ENCODE results near the gene TM9SF2.

The TM9SF2 gene

GRCh38 chr13:99506634-99507033, 5.4 kb downstream of the TM9SF2 start:
- no peak for DNase-seq (ENCODE audit: low read depth, low spot score)
- TF ChIP-seq, protein P1, sequence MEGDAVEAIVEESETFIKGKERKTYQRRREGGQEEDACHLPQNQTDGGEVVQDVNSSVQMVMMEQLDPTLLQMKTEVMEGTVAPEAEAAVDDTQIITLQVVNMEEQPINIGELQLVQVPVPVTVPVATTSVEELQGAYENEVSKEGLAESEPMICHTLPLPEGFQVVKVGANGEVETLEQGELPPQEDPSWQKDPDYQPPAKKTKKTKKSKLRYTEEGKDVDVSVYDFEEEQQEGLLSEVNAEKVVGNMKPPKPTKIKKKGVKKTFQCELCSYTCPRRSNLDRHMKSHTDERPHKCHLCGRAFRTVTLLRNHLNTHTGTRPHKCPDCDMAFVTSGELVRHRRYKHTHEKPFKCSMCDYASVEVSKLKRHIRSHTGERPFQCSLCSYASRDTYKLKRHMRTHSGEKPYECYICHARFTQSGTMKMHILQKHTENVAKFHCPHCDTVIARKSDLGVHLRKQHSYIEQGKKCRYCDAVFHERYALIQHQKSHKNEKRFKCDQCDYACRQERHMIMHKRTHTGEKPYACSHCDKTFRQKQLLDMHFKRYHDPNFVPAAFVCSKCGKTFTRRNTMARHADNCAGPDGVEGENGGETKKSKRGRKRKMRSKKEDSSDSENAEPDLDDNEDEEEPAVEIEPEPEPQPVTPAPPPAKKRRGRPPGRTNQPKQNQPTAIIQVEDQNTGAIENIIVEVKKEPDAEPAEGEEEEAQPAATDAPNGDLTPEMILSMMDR (IDR thresholded peaks at IDR 0.05; ENCODE audit: low read depth, low read length) = no peak
- in situ Hi-C loops (cut with HindIII; ENCODE audit: low sequenced_read_pairs) = no loop called here
- H3K4me3 ChIP-seq (ENCODE audit: low read depth, low read length) = no peak overlapping the region

DNA sequence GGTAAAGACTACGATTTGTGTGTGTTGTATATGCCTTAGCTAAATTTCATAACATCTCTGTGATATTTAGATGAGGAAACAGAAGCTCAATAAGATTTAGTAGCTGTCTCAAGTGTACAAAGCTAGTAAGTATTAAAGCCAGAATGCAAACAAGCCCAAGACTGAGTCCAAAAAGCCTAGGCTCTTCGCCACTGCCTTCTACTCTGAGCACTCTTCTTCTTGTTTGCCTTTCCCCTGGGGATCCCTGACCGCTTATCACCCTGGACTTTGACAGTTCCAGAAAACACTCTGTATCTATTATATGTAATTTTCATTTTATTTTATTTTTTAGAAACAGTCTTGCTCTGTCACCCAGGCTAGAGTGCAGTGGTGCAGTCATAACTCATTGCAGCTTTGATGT, 5.8 kb downstream of the TM9SF2 start:
- TF ChIP-seq, protein P1 (IDR thresholded peaks at IDR 0.05; ENCODE audit: low read depth, low read length) = no peak
- no peak overlapping the region for H3K4me3 ChIP-seq (ENCODE audit: low read depth, low read length)
- in situ Hi-C loops (cut with HindIII; ENCODE audit: low sequenced_read_pairs) = no loop called here
- DNase-seq (ENCODE audit: low read depth, low spot score) = no peak

- TF ChIP-seq, protein P1 (IDR thresholded peaks at IDR 0.05; ENCODE audit: low read depth, low read length) = no peak
- in situ Hi-C loops (cut with HindIII; ENCODE audit: low sequenced_read_pairs) = no loop called here
- no peak for DNase-seq (ENCODE audit: low read depth, low spot score)
- no peak overlapping the region for H3K4me3 ChIP-seq (ENCODE audit: low read depth, low read length)
These were observed 6.3 kb downstream of the TM9SF2 start for GRCh38 chr13:99507551-99507950.

- DNase-seq (ENCODE audit: low read depth, low spot score) = no peak
- TF ChIP-seq, protein P1 (IDR thresholded peaks at IDR 0.05; ENCODE audit: low read depth, low read length) = no peak
- in situ Hi-C loops (cut with HindIII; ENCODE audit: low sequenced_read_pairs) = no loop called here
- H3K4me3 ChIP-seq (ENCODE audit: low read depth, low read length) = no peak overlapping the region
These were observed 6.7 kb downstream of the TM9SF2 start for GRCh38 chr13:99507986-99508385.

GRCh38 chr13:99509479-99509878, 8.2 kb downstream of the TM9SF2 start:
- TF ChIP-seq, protein P1 (IDR thresholded peaks at IDR 0.05; ENCODE audit: low read depth, low read length) = no peak
- H3K4me3 ChIP-seq (ENCODE audit: low read depth, low read length) = no peak overlapping the region
- DNase-seq (ENCODE audit: low read depth, low spot score) = no peak
- in situ Hi-C loops (cut with HindIII; ENCODE audit: low sequenced_read_pairs) = no loop called here

DNA sequence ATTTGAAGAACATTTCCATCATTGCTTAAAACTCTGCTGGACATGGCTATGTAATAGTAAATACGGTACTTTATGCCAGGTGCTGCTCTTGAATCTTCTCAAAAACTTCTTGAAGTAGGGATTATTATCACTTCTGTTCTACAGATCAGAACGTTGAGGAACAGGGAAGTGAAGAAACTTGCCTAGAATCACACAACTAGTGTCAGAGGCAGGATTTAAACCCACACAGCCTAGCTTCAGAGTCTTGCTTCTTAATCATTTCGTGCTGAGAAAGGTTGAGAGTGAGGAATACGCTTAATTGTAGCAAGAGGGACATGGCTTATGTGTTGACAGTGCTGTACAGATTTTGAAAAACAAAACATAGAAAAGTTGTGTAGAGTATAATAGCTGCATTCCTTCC, 13.5 kb downstream of the TM9SF2 start:
- no peak for DNase-seq (ENCODE audit: low read depth, low spot score)
- in situ Hi-C loops (cut with HindIII; ENCODE audit: low sequenced_read_pairs) = no loop called here
- no peak overlapping the region for H3K4me3 ChIP-seq (ENCODE audit: low read depth, low read length)
- TF ChIP-seq, protein P1 (IDR thresholded peaks at IDR 0.05; ENCODE audit: low read depth, low read length) = no peak
